ENCODE data around the gene FIBCD1.

Gene FIBCD1

DNA sequence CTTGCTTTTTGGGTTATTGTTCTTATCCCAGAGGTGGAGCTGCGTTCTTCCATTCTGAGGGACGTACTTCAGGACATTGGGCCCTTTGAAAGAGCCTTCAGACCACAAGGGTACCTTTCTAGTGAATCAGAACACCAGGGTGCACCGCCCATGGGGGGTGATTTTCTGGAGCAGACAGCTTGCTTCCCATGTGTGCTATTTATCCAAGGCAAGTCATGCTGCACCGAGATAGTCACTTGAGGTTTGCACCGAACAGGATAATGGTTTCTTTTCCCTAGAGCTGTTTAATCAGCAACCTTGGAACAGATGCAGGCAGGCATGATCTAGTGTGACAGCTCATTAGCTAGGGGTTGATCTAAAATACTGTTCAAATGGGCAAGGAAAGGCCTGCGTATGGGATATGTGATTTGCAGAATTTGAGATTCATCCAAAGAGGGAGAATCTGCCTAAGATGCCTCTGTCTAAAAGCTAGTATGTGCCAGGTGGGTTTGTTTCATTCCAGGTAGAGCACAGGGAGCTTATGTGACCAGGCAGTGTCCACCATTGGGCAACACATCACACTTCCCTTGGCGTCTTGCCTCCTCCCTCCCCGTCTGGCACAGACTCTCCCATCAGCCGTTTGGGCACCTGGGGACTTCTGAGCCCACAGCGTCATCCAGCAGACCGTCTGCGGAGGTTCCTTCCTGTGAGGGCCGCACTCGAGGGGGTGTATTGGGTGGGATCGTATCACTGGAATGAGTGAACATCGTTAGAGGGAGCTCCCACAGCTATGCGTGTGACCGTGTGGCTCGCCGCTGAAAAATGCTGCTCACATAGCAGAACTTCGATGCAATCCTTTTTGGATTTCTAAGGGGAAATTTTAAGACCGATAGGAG is 80.9 kb downstream of the FIBCD1 start:
- DNase-seq (ENCODE audit: low read depth) = no peak

DNA sequence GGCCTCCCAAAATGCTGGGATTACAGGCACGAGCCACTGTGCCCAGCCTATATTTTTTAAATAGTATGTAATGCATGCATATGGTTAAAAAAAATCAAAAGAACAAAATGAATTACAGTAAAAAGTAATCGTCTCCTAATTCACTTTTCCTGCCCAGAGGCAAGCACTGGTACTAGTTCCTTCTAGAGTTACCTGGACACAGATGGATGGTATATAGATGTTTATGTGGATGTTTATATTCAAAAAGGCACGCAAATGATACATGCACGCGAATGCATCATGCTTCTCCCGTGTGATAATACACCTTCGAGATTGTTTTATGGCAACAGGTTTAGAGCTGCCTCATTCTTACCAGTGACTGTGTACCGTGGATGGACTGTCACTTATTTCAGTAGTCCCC is 82.6 kb downstream of the FIBCD1 start:
- DNase-seq (ENCODE audit: low read depth) = no peak

DNA sequence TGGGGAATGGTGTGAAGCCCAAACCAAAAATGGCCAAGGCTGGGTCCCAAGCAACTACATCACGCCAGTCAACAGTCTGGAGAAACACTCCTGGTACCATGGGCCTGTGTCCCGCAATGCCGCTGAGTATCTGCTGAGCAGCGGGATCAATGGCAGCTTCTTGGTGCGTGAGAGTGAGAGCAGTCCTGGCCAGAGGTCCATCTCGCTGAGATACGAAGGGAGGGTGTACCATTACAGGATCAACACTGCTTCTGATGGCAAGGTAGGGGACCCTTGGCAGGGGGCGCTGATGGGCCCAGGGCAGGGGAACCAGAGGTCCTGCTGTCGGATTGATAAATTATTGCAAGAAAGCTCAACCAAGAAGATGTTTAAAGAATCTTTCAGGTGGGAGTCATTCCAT is 84.2 kb downstream of the FIBCD1 start:
- DNase-seq (ENCODE audit: low read depth) = no peak

DNA sequence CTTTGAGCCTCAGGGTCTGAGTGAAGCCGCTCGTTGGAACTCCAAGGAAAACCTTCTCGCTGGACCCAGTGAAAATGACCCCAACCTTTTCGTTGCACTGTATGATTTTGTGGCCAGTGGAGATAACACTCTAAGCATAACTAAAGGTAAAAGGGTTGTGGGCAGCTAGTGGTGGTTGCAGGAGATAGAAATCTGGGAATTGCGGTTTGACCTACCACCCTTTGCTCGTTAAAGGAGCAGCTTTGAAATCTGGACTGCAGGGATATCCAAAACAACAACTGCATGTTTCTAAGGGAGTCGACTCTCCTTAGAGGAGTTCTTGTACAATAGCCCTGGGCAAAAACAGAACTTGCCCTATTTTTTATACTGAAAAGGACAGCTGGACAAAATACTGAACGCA is 85.0 kb downstream of the FIBCD1 start:
- DNase-seq (ENCODE audit: low read depth) = no peak

DNA sequence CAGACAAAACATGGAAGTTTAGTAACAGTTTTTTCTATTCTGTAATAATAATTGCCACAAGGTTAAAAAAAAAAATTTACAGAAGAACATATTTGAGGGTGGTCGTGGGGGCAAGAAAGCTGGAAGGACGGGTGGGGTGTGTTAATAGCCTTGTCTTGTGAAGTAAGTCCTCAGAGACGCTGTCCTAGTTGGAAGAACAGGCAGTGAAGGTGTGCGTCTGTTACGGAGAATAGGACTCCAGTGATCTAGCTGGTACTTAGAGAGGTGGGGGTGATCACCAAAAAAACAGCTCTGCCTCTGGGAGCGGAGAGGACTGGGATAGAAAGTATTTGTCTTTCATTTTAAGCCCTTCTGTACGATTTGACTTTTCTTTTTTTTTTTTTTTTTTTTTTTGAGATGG is 86.2 kb downstream of the FIBCD1 start:
- no peak for DNase-seq (ENCODE audit: low read depth)
